ENCODE data around the gene CXCR3.

DNA sequence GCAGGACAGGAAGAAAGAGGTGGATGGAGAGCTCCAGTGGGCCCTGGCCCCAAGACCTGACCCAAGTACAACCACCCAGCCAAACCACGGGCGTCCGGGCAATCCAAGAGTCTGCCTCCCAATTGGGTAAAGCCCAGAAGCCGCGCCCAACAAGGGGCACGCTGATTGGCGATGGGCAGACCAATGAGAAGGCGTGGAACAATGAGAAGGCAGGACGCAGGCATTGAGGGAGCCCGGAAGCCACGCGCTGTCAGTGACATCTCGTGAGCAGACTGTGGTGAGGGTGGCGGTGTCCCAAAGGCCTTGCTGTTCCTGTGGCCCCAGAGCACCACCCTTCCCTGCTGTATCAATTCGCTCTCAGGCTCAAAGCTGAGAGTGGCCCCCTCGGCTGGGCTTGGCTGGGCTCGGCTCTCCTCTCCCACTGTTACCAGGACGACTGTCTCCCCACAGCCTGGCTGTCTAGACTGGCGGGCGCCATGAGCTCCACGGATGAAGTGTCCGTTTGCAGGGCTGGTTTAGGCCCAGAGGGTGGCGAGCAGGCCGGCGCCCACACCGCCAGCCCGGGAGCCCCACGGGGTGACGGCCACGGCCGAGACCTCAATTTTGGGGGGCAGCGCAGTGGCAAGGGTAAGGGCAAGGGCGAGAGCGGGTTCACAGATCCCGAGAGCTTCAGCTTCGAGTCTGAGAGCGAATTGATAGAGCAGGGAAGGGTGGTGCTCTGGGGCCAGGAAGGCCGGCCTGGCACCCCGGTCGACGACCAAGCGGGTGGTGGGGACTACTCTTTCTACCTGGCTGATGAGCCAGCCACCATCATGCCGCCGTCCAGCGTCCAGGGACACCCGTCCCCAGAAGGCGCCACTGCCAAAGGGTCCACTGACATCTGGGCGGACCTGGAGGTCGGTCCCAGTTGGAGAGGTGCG, 49.3 kb upstream of the CXCR3 start, which contains the start of gene LOC101059915:
- no peak for TF ChIP-seq TCF12 (IDR thresholded peaks at IDR 0.05; ENCODE audit: low read depth)
- TF ChIP-seq, protein P1, sequence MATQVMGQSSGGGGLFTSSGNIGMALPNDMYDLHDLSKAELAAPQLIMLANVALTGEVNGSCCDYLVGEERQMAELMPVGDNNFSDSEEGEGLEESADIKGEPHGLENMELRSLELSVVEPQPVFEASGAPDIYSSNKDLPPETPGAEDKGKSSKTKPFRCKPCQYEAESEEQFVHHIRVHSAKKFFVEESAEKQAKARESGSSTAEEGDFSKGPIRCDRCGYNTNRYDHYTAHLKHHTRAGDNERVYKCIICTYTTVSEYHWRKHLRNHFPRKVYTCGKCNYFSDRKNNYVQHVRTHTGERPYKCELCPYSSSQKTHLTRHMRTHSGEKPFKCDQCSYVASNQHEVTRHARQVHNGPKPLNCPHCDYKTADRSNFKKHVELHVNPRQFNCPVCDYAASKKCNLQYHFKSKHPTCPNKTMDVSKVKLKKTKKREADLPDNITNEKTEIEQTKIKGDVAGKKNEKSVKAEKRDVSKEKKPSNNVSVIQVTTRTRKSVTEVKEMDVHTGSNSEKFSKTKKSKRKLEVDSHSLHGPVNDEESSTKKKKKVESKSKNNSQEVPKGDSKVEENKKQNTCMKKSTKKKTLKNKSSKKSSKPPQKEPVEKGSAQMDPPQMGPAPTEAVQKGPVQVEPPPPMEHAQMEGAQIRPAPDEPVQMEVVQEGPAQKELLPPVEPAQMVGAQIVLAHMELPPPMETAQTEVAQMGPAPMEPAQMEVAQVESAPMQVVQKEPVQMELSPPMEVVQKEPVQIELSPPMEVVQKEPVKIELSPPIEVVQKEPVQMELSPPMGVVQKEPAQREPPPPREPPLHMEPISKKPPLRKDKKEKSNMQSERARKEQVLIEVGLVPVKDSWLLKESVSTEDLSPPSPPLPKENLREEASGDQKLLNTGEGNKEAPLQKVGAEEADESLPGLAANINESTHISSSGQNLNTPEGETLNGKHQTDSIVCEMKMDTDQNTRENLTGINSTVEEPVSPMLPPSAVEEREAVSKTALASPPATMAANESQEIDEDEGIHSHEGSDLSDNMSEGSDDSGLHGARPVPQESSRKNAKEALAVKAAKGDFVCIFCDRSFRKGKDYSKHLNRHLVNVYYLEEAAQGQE (IDR thresholded peaks at IDR 0.05; ENCODE audit: low read depth): no peak
- TF ChIP-seq, protein P2, sequence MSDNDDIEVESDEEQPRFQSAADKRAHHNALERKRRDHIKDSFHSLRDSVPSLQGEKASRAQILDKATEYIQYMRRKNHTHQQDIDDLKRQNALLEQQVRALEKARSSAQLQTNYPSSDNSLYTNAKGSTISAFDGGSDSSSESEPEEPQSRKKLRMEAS (IDR thresholded peaks at IDR 0.05): no peak
- no peak for TF ChIP-seq ZBTB7A (IDR thresholded peaks at IDR 0.05; ENCODE audit: low read depth)
- TF ChIP-seq RAD21 (IDR thresholded peaks at IDR 0.05; ENCODE audit: low read depth): no peak
- no peak for TF ChIP-seq EP300 (IDR thresholded peaks at IDR 0.05; ENCODE audit: borderline replicate concordance)
- no peak for TF ChIP-seq YY1 (IDR thresholded peaks at IDR 0.05; ENCODE audit: low read depth)
- no peak for TF ChIP-seq CREB1 (IDR thresholded peaks at IDR 0.05; ENCODE audit: low read depth)
- TF ChIP-seq NFIC (IDR thresholded peaks at IDR 0.05): no peak
- TF ChIP-seq FOXM1 (IDR thresholded peaks at IDR 0.05; ENCODE audit: borderline replicate concordance, low read depth): no peak
- TF ChIP-seq TAF1 (IDR thresholded peaks at IDR 0.05; ENCODE audit: low read depth): no peak
- TF ChIP-seq EGR1 (IDR thresholded peaks at IDR 0.05): no peak
- no peak for TF ChIP-seq TEAD4 (IDR thresholded peaks at IDR 0.05)

Measured in Ishikawa (cell line).